ENCODE results near the gene METTL22.

DNA sequence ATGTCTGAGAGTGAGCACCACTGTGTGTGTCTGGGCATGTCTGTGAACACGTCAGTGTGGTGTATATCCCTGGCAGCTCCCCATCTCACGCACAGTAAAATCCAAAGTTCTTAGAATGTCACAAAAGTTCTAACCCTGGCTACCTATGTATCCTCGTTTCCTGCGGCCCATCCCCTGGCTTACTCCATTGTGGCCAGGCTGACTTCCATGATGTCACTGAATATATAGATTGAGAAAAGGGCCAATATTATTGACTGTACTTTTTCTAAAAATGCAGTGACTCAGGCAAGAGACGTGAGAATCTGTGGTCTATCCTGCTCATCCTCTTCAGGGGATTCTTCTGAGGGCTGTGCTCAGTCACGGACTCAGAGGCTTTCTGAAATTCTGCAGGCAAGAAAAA is 963 bp upstream of the METTL22 start:
- TF ChIP-seq CTCF (IDR thresholded peaks at IDR 0.05; ENCODE audit: insufficient read depth, low read length, poor library complexity, severe bottlenecking) (no peak), EZH2phosphoT487 (conservative IDR thresholded peaks at IDR 0.05; ENCODE audit: low read length) (no peak)
